CD14-positive monocyte (primary cell): ENCODE data around the gene CLEC2D. TPM values are rescaled to one million over a fixed set of nuclear protein-coding genes. Genes with fewer than 3 reads are reported as not detected.

Experiments used
- DNase-seq, 3 donors: peaks; one replicate each; pipeline ENCODE4 v3.0.0-alpha.2; 2011 to 2022
- H2AFZ ChIP-seq: 2 replicates; pipeline ENCODE4 v1.6.0; 2012; ENCODE audit warnings: mild to moderate bottlenecking, low read depth, low read length, inconsistent platforms; ENCODE audit not compliant: insufficient read depth, poor library complexity, severe bottlenecking
- H3K27ac ChIP-seq, 2 donors: 1 replicate in 1 of 2; 2 replicates in 1 of 2; pipeline ENCODE4 v1.5.1; 2012 to 2013; ENCODE audit warnings: low read length in 2 of 2, control low read depth in 1 of 2, inconsistent platforms in 1 of 2, low read depth in 1 of 2, mild to moderate bottlenecking in 1 of 2
- H3K27me3 ChIP-seq, 2 donors: one replicate each; pipeline versions ENCODE4 v1.6.0 to v1.6.1; 2011 to 2013; ENCODE audit warnings: low read length in 2 of 2; ENCODE audit not compliant: control insufficient read depth in 2 of 2, insufficient read depth in 2 of 2
- H3K36me3 ChIP-seq, 2 donors: replicated peaks in 1 of 2; 1 replicate in 1 of 2; 2 replicates in 1 of 2; pipeline versions ENCODE4 v1.5.1 to v1.6.1; 2012 to 2013; ENCODE audit warnings: low read length in 2 of 2, control low read depth in 1 of 2, inconsistent platforms in 1 of 2, mild to moderate bottlenecking in 1 of 2; ENCODE audit not compliant: insufficient read depth in 2 of 2, control insufficient read depth in 1 of 2
- H3K4me1 ChIP-seq, 2 donors: 1 replicate in 1 of 2; 2 replicates in 1 of 2; pipeline versions ENCODE4 v1.5.1 to v1.6.1; 2012 to 2013; ENCODE audit warnings: low read length in 2 of 2, control low read depth in 1 of 2, inconsistent platforms in 1 of 2, mild to moderate bottlenecking in 1 of 2, moderate library complexity in 1 of 2; ENCODE audit not compliant: insufficient read depth in 2 of 2, control insufficient read depth in 1 of 2
- H3K4me2 ChIP-seq: replicated peaks from 2 replicates; pipeline ENCODE3; 2012; ENCODE audit warnings: low read length, moderate library complexity, mild to moderate bottlenecking; ENCODE audit not compliant: poor library complexity, severe bottlenecking; ENCODE audit errors: extremely low read depth
- H3K4me3 ChIP-seq, 3 experiments: fragments of 200-600 bp in 1 of 3; sonication (generic) in 1 of 3; replicated peaks in 1 of 3; 1 replicate in 2 of 3; 2 replicates in 1 of 3; pipeline ENCODE4 v1.5.1; 2011 to 2013; ENCODE audit warnings: low read length in 3 of 3, mild to moderate bottlenecking in 3 of 3, control low read depth in 2 of 3, low read depth in 2 of 3, inconsistent platforms in 1 of 3, moderate library complexity in 1 of 3
- H3K79me2 ChIP-seq: 2 replicates; pipeline ENCODE4 v1.6.0; 2012; ENCODE audit warnings: mild to moderate bottlenecking, control low read depth, inconsistent platforms, low read length, moderate library complexity; ENCODE audit not compliant: insufficient read depth
- H3K9ac ChIP-seq: 2 replicates; pipeline ENCODE4 v1.6.0; 2017; ENCODE audit warnings: low read length, mild to moderate bottlenecking; ENCODE audit not compliant: insufficient read depth, poor library complexity, severe bottlenecking
- H3K9me3 ChIP-seq, 2 donors: replicated peaks in 1 of 2; 1 replicate in 1 of 2; 2 replicates in 1 of 2; pipeline versions ENCODE4 v1.5.1 to v1.6.1; 2012 to 2013; ENCODE audit warnings: low read length in 2 of 2, control low read depth in 1 of 2; ENCODE audit not compliant: control insufficient read depth in 1 of 2, insufficient read depth in 1 of 2
- H4K20me1 ChIP-seq: 2 replicates; pipeline ENCODE4 v1.6.0; 2012; ENCODE audit warnings: mild to moderate bottlenecking, low read length, control low read depth, moderate library complexity; ENCODE audit not compliant: insufficient read depth
- H3K27ac Mint-ChIP-seq, 7 donors: one replicate each; pipeline ENCODE4 v1.8.0; 2020; ENCODE audit warnings: mild to moderate bottlenecking in 7 of 7, mixed read lengths in 7 of 7, moderate library complexity in 6 of 7, inconsistent platforms in 2 of 7
- H3K27me3 Mint-ChIP-seq, 3 donors: one replicate each; pipeline ENCODE4 v1.8.0; 2021 to 2022; ENCODE audit warnings: low read depth in 3 of 3, mild to moderate bottlenecking in 3 of 3, mixed read lengths in 3 of 3, moderate library complexity in 3 of 3, inconsistent platforms in 1 of 3
- H3K36me3 Mint-ChIP-seq, 2 donors: one replicate each; pipeline ENCODE4 v1.8.0; 2020; ENCODE audit warnings: mixed read lengths in 2 of 2, inconsistent platforms in 1 of 2, mild to moderate bottlenecking in 1 of 2
- H3K4me1 Mint-ChIP-seq: one replicate; pipeline ENCODE4 v1.8.0; 2020; ENCODE audit warnings: mild to moderate bottlenecking, mixed read lengths
- H3K4me3 Mint-ChIP-seq, 2 donors: one replicate each; pipeline ENCODE4 v1.8.0; 2020; ENCODE audit warnings: mild to moderate bottlenecking in 2 of 2, mixed read lengths in 2 of 2, moderate library complexity in 1 of 2
- H3K9me3 Mint-ChIP-seq, 7 donors: one replicate each; pipeline ENCODE4 v1.8.0; 2020 to 2022; ENCODE audit warnings: mixed read lengths in 7 of 7, mild to moderate bottlenecking in 6 of 7, moderate library complexity in 6 of 7, inconsistent platforms in 2 of 7
- CTCF ChIP-seq: fragments of 200-600 bp; IDR thresholded peaks from one replicate; pipeline ENCODE4 v1.8.0; 2022; ENCODE audit warnings: antibody characterized with exemption, mild to moderate bottlenecking
- WGBS: methylation state at CpG from one replicate; pipeline ENCODE4 v1.1.5; 2013; ENCODE audit warnings: missing lambda C conversion rate; ENCODE audit not compliant: insufficient coverage; 5-methylcytosine and 5-hydroxymethylcytosine counted together
- intact Hi-C, 2 donors: fragments of 100-400 bp; cut with micrococcal nuclease; formaldehyde crosslinking; loops; one replicate each; pipeline versions ENCODE4 v1.15.0 to v1.15.1; 2023
- polyA plus RNA-seq, 3 donors: library from polyadenylated mRNA; depleted of rRNA in 1 of 3; unstranded in 2 of 3; stranded (reverse) in 1 of 3; fragments of 300-500 nt in 2 of 3; fragments of >200 nt in 1 of 3; fragmentation: Illumina TruSeq in 2 of 3; gene quantifications; 1 replicate in 2 of 3; 2 replicates in 1 of 3; pipeline ENCODE4 v1.2.3, GENCODE V29; 2012 to 2021

The CLEC2D gene
- polyA plus RNA-seq, 3 donors = 2.5 to 26.9 (median 3.9) TPM

- H3K9me3 Mint-ChIP-seq = peaks cover 0 to 6% (median 4%) of the 10 kb centered on the region in 7 donors
- Histone ChIP-seq H3K36me3 (no peaks in the 10 kb centered on the region), H3K79me2 (no peaks in the 10 kb centered on the region), H3K9me3 (no peaks in the 10 kb centered on the region), H3K27me3 (no peaks in the 10 kb centered on the region), H4K20me1 (no peaks in the 10 kb centered on the region), H3K9ac (no peak overlapping the region), H3K4me2 (no peak overlapping the region), H3K4me1 (no peaks in the 10 kb centered on the region), H3K4me3 (no peak overlapping the region), H3K27ac (no peak overlapping the region), H2AFZ (no peak overlapping the region)
- H3K36me3 Mint-ChIP-seq = peaks cover 0 to 2% of the 10 kb centered on the region in 2 donors
- H3K4me3 Mint-ChIP-seq = no peak overlapping the region
- no peaks in the 10 kb centered on the region for H3K27me3 Mint-ChIP-seq
- no peak for DNase-seq
- TF ChIP-seq CTCF = no peak
- peaks cover 6% of the 10 kb centered on the region for H3K4me1 Mint-ChIP-seq
- H3K27ac Mint-ChIP-seq = no peak overlapping the region
- intact Hi-C loops = no loop called here
These were observed 43.2 kb upstream of the CLEC2D start for GRCh38 chr12:9626291-9626690.

- Mint-ChIP-seq H3K27ac (no peak overlapping the region), H3K4me3 (no peak overlapping the region), H3K9me3 (peaks cover 0 to 6% (median 4%) of the 10 kb centered on the region in 7 donors), H3K27me3 (no peaks in the 10 kb centered on the region), H3K36me3 (peaks cover 0 to 2% of the 10 kb centered on the region in 2 donors), H3K4me1 (peaks cover 6% of the 10 kb centered on the region)
- Histone ChIP-seq H3K4me2 (no peak overlapping the region), H3K36me3 (no peaks in the 10 kb centered on the region), H4K20me1 (no peaks in the 10 kb centered on the region), H3K4me3 (no peak overlapping the region), H3K9me3 (no peaks in the 10 kb centered on the region), H3K27ac (no peak overlapping the region), H2AFZ (no peak overlapping the region), H3K9ac (no peak overlapping the region), H3K79me2 (no peaks in the 10 kb centered on the region), H3K4me1 (no peaks in the 10 kb centered on the region), H3K27me3 (no peaks in the 10 kb centered on the region)
- WGBS = no CpG with 5 or more reads among the region's 2 CpGs
- DNase-seq = no peak
- intact Hi-C loops = no loop called here
- no peak for TF ChIP-seq CTCF
These were observed 42.7 kb upstream of the CLEC2D start for GRCh38 chr12:9626821-9627220.
